HEK293 (cell line): Measurements from ENCODE around the gene TM7SF2.

ENCODE experiments used
- CTCF ChIA-PET: fragments of 350-600 bp; formaldehyde crosslinking; extraction: SDS; loops from one replicate; lab custom pipeline; 2021; ENCODE audit warnings: antibody characterized with exemption; lab: Yijun Ruan, JAX
- POLR2A ChIA-PET: fragments of 300-600 bp; formaldehyde crosslinking; extraction: SDS; loops from one replicate; lab custom pipeline; 2020; ENCODE audit warnings: antibody characterized with exemption, inconsistent platforms; lab: Yijun Ruan, JAX
- H3K27ac ChIP-seq: fragments of 200-500 bp; sonication (Bioruptor generic); 2 replicates; pipeline ENCODE4 v1.5.1; 2014; ENCODE audit warnings: low read depth, low read length, control low read depth, inconsistent platforms; ENCODE audit errors: extremely low read depth
- H3K36me3 ChIP-seq, 2 experiments: fragments of 200-500 bp in 1 of 2; sonication (Bioruptor generic) in 1 of 2; 1 replicate in 1 of 2; 2 replicates in 1 of 2; pipeline ENCODE4 v1.5.1; 2014 to 2017; ENCODE audit warnings: inconsistent platforms in 2 of 2, low read length in 2 of 2; ENCODE audit not compliant: control insufficient read depth in 2 of 2, insufficient read depth in 1 of 2
- H3K4me1 ChIP-seq: fragments of 200-500 bp; sonication (Bioruptor generic); 2 replicates; pipeline ENCODE4 v1.5.1; 2014; ENCODE audit warnings: mild to moderate bottlenecking, low read length, inconsistent platforms; ENCODE audit not compliant: control insufficient read depth, insufficient read depth
- H3K4me3 ChIP-seq: 2 replicates; pipeline ENCODE4 v1.5.1; 2011; ENCODE audit warnings: low read depth, mild to moderate bottlenecking, control low read depth, low read length, moderate library complexity
- H3K9me3 ChIP-seq: fragments of 200-500 bp; sonication (Bioruptor generic); 2 replicates; pipeline ENCODE4 v1.5.1; 2014; ENCODE audit warnings: low read depth, low read length, inconsistent platforms; ENCODE audit not compliant: control insufficient read depth, insufficient read depth
- HIC1 ChIP-seq: fragments of 450-650 bp; formaldehyde crosslinking; IDR thresholded peaks from 2 replicates; pipeline ENCODE4 v1.5.1; 2016; ENCODE audit warnings: missing biosample characterization, missing genetic modification characterization
- KLF1 ChIP-seq: fragments of 450-650 bp; formaldehyde crosslinking; IDR thresholded peaks from 2 replicates; pipeline ENCODE4 v1.5.1; 2016; ENCODE audit warnings: missing biosample characterization, missing genetic modification characterization
- RBAK ChIP-seq: fragments of 450-650 bp; formaldehyde crosslinking; IDR thresholded peaks from 2 replicates; pipeline ENCODE4 v1.5.1; 2016; ENCODE audit warnings: missing biosample characterization, missing genetic modification characterization
- ZBTB6 ChIP-seq: fragments of 450-650 bp; formaldehyde crosslinking; IDR thresholded peaks from 2 replicates; pipeline ENCODE4 v1.5.1; 2017; ENCODE audit warnings: missing biosample characterization, missing genetic modification characterization
- ZNF157 ChIP-seq: fragments of 450-650 bp; formaldehyde crosslinking; IDR thresholded peaks from 2 replicates; pipeline ENCODE4 v1.5.1; 2016; ENCODE audit warnings: missing biosample characterization, missing genetic modification characterization
- ZNF544 ChIP-seq: fragments of 450-650 bp; formaldehyde crosslinking; IDR thresholded peaks from 2 replicates; pipeline ENCODE4 v1.5.0; 2017; ENCODE audit warnings: missing biosample characterization, missing genetic modification characterization
- ZNF600 ChIP-seq: fragments of 450-650 bp; formaldehyde crosslinking; IDR thresholded peaks from 2 replicates; pipeline ENCODE4 v1.5.1; 2016; ENCODE audit warnings: missing biosample characterization, missing genetic modification characterization
- ZNF610 ChIP-seq: fragments of 450-650 bp; formaldehyde crosslinking; IDR thresholded peaks from 2 replicates; pipeline ENCODE4 v1.5.1; 2016; ENCODE audit warnings: missing biosample characterization, missing genetic modification characterization, borderline replicate concordance
- ZNF658 ChIP-seq: fragments of 450-650 bp; formaldehyde crosslinking; IDR thresholded peaks from 2 replicates; pipeline ENCODE4; 2016; ENCODE audit warnings: missing biosample characterization, missing genetic modification characterization
- ZNF677 ChIP-seq: fragments of 450-650 bp; IDR thresholded peaks from 2 replicates; pipeline ENCODE4 v1.5.0; 2018; ENCODE audit warnings: missing biosample characterization, mild to moderate bottlenecking, missing genetic modification characterization, moderate library complexity
- ZNF704 ChIP-seq: fragments of 450-650 bp; formaldehyde crosslinking; IDR thresholded peaks from 2 replicates; pipeline ENCODE4 v1.5.1; 2016; ENCODE audit warnings: missing biosample characterization, missing genetic modification characterization
- ZNF785 ChIP-seq: fragments of 450-650 bp; formaldehyde crosslinking; IDR thresholded peaks from 2 replicates; pipeline ENCODE4 v1.5.1; 2016; ENCODE audit warnings: missing biosample characterization, missing genetic modification characterization

TM7SF2 gene

GRCh38 chr11:65107078-65107477 lies 4.6 kb upstream of the TM7SF2 start:
- Histone ChIP-seq H3K9me3 (no peaks in the 10 kb centered on the region), H3K4me1 (peaks cover 16% of the 10 kb centered on the region), H3K36me3 (peaks cover 0 to 32% of the 10 kb centered on the region in 2 experiments; a peak in 2 of 3 replicates), H3K4me3 (no peak overlapping the region), H3K27ac (no peak overlapping the region)
- ChIA-PET CTCF (interaction anchor here (1.7 kb wide), 1 partner anchor 10 kb away, joined by 6 read pairs; the partner anchor contains the start of gene ZNHIT2), POLR2A (no interaction called here)
- TF ChIP-seq ZNF658: no peak
- TF ChIP-seq ZNF704 (tag by site-specific recombination): no peak

GRCh38 chr11:65107751-65108468 lies 3.8 kb upstream of the TM7SF2 start:
- H3K4me1 ChIP-seq: peaks cover 12% of the 10 kb centered on the region
- TF ChIP-seq RBAK (tag by site-specific recombination): no peak
- TF ChIP-seq ZNF610 (tag by site-specific recombination): no peak
- peak; percentile 36; the same call in 1 of the 2 replicates for TF ChIP-seq ZNF600 (tag by site-specific recombination)
- TF ChIP-seq ZNF677 (tag by site-specific recombination): no peak
- TF ChIP-seq ZNF785 (tag by site-specific recombination): no peak
- 0 out of 2 replicates have a peak, but pooled peaks have one; percentile 20 for TF ChIP-seq ZBTB6 (tag by site-specific recombination)
- H3K27ac ChIP-seq: no peak overlapping the region
- no peaks in the 10 kb centered on the region for H3K9me3 ChIP-seq
- ChIA-PET CTCF (interaction anchor here (1.1 to 1.7 kb wide), 2 partner anchors 9 to 95 kb away, joined by 5 to 6 read pairs; partner anchors contain the start of gene ZNHIT2), POLR2A (interaction anchor here (1.3 kb wide), 1 partner anchor 11 kb away, joined by 5 read pairs; the partner anchor contains the start of gene VPS51)
- H3K36me3 ChIP-seq: peaks cover 0 to 32% of the 10 kb centered on the region in 2 experiments; a peak in 2 of 3 replicates
- H3K4me3 ChIP-seq: no peak overlapping the region

GRCh38 chr11:65108469-65109123 lies 3.1 kb upstream of the TM7SF2 start:
- no peak for TF ChIP-seq ZNF544 (tag by site-specific recombination)
- ChIA-PET CTCF (interaction anchor here (0.6 to 4.4 kb wide), 5 partner anchors 9 to 245 kb away, joined by 3 to 37 read pairs (median 5); partner anchors contain the start of genes FAU, MRPL49 and ZNHIT2), POLR2A (interaction anchor here (0.8 to 1.3 kb wide), 2 partner anchors 12 to 14 kb away, joined by 3 to 5 read pairs; partner anchors contain the start of genes FAU, MRPL49 and VPS51)
- Histone ChIP-seq H3K4me1 (peaks cover 14% of the 10 kb centered on the region), H3K27ac (no peak overlapping the region), H3K9me3 (no peaks in the 10 kb centered on the region), H3K4me3 (no peak overlapping the region), H3K36me3 (peaks cover 0 to 33% of the 10 kb centered on the region in 2 experiments; a peak in 2 of 3 replicates)

GRCh38 chr11:65109231-65110198 lies 2.2 kb upstream of the TM7SF2 start:
- POLR2A ChIA-PET: interaction anchor here (0.6 to 5.0 kb wide), 8 partner anchors 10 to 331 kb away, joined by 3 to 57 read pairs (median 4); partner anchors contain the start of genes CDCA5, FAU, MRPL49 and SF1
- CTCF ChIA-PET: interaction anchor here (0.6 to 4.8 kb wide), 12 partner anchors 9 to 245 kb away, joined by 3 to 110 read pairs (median 5); partner anchors contain the start of genes FAU, MRPL49 and VPS51
- H3K4me1 ChIP-seq: peaks cover 8% of the 10 kb centered on the region
- peaks cover 0 to 42% of the 10 kb centered on the region in 2 experiments; a peak in 2 of 3 replicates for H3K36me3 ChIP-seq
- H3K9me3 ChIP-seq: no peaks in the 10 kb centered on the region
- TF ChIP-seq KLF1 (tag by site-specific recombination): no peak
- 0 out of 2 replicates have a peak, but pooled peaks have one; percentile 42 for TF ChIP-seq HIC1 (tag by site-specific recombination)
- peak; percentile 67 for TF ChIP-seq ZNF157 (tag by site-specific recombination)
- no peak overlapping the region for H3K27ac ChIP-seq
- no peak overlapping the region for H3K4me3 ChIP-seq
